ENCODE data around the gene CLCN7.

DNA sequence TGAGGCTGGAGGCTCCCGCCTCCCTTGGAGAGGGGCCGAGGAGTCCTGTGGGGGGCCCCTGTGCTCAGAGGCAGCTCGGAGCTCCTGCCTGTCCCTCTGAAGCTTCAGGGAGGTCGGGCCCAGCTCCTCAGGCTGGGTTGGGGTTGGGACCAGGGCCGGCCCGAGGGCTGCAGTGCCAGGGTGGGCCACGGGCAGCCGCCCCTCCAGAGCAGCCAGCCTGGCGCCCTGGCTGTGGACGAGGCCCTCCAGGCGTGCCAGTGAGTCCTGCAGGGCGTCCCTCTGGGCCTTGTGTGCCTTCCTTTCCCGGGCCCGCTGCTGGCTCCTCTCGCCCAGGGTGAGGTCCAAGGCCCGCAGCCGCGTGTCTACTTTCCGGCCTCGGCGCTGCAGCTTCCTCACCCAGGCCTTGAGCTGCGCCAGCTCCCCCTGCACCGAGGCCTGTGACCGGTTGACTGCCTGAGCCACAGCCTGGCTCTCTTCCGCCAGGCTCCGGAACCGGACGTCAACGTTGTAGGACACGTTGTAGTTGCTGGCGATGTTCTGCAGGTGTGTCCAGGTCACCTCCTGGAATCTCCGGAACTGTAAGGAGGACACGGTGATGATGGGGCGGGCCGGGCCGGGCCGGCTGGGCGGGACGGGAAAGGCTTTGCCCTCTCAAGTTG is 12.7 kb upstream of the CLCN7 start:
- TF ChIP-seq CTCF (conservative IDR thresholded peaks at IDR 0.05) (no peak), ZFX (IDR thresholded peaks at IDR 0.05) (no peak)

Measured in C4-2B (cell line).